ENCODE results near the gene DNAH11.

DNAH11 gene

DNA sequence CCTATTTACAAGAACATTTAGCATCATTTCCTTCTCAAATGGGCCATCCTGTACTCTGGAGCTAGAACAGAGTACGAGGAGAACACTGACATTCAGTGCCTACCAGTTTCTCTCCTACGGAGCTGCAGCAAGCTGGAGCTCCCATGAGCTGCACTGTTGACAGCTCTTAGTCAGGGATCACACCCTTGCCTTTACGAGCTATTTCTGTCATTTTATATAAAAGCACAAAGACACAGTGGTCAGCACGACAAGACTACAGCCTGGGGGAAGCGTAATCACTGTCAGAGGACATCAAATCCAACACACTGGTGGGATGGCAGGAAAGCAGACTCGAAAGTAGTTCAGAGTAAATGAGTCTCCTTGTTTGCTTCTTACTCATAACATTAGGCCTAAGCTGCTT lies 400.1 kb downstream of the DNAH11 start:
- no peak for DNase-seq

DNA sequence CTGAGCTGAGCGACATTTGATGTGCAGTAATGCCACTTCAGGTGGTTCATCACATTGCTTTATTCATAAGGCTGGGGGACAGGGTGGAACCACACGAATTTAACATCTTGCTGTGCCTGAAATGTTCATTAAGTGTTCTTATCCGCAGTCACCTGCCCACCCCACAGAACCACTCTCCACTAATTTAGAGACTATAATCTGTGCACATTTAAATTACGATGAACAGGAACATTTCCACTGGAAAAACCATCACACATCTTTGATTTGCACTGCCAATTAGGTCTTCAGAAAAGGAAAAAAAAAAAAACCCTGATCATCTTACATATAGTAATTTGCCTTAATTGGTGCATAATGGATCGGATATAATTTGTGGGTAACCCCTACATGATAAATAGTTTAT lies 400.6 kb downstream of the DNAH11 start:
- DNase-seq = no peak

DNA sequence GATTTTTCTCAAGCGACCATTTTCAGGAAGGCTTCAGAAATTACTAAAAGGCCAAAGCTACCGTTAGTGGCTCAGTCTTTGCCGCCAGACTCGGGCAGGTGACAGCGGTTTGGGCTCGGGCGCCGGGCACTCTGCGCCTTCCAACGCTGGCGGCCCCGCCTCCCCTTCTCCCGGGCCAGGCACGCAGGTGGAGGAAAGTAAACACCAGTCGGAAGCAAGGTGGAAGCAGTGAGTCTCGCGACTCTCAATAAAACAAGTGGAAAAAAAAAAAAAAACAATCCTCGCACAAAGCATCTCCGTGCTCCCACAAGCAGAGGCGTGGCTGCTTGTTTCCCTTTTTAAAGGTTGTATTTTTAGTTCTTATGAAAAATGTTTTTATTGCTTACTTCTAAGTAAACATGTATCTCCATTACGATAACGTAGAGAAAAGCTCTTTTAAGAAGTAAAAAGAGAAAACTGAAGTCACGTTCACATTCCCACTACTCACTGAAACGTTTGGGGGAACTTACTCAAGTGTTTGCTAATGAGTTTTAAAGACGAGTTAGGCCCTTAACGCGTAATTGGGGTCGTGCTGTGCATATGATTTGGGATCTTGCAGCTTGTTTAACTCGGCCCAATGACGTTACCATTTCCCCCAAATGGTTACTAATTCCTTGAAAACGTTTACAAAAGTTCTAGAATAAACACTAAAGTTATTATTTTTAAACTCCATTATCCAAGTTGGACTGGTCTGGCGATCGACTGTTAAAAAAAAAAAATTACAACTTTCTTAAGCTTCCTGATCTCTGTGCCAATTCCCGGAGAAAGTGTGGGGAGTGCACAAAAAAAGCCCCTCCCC lies 402.0 kb downstream of the DNAH11 start:
- DNase-seq = peak; percentile 18

DNA sequence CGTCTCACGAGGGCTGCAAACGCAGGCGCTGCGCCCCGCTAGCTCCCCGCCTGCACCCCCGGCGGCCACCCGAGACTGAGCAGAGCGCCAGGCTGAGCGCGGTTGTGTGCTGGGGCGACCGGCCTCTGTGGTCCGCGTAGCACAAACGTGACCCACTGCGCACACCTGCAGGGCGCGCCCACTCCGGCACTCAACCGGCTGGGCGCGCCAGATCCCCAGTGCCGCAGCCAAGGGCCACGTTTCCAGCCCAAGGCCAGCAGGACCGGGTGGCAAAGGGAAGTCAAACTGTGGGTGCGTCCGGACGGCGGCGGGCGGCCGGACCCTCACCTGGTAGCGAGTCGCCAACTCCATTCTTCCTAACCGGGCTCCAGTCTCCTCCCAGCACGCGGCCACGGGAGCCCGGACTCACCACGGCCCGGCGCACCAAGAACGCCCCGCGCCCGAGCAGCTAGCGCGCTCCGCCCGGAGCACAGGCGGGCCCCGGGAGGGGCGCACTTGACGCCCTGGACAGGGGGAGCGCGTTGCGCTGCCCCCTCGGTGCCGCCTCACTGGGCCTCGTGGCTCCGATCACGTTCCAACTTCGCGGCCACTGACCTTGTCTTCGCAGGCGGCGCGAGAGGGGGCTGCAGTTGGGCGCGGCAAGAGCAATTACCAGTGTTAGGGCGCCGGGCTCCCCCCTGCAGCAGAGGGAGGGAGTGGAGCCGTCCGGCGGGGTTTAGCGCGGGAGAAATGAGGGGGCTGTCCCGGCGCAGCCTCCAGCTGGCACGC lies 402.8 kb downstream of the DNAH11 start, which contains the start of gene CDCA7L:
CDCA7L (minus strand) TSS at position 446 of the 768 bp plus-strand sequence; CDS start at position 351, 95 bp downstream.
- DNase-seq = peak; percentile 84

DNA sequence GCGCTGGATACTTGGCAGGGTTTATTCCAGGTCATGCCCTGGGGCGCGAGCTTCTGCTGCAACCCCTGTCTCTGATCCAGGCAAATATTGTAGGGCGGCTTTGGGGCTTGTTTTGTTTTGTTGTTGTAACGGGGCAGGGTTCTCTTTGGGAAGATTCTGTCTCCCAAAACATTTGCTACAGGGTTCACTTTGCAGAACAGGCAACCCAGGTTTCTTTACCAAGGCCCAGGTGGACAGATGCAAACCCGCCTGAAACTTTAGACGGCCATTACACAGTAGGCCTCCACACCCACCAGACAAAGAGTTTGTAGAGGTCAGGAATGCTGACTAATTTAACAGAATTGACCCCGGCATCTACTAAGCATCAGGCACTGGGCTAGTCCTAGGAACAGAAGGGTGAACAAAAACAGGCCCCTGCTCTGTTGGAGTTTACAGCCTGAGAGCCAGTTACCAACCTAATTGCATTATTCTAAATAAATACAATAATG lies 403.4 kb downstream of the DNAH11 start:
- DNase-seq = peak; percentile 54

DNA sequence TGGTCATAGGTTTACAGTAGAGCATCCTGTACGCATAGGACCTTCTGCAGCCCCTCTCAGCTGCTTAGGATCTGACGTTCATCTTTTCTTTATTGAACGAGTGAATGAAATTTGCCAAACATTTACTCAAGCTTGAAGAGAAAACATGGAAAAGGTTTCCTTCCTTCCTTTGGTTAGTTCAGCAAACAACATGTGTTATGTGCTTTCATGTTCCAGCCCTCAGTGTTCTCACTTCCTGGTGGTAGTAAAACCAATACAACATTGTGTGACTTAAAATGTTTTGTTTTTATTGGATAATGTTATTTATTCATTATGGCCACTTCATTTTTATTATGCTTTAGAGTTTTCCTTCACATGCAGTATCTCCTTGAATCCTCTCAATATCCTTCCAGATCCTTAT lies 404.2 kb downstream of the DNAH11 start:
- no peak for DNase-seq

DNA sequence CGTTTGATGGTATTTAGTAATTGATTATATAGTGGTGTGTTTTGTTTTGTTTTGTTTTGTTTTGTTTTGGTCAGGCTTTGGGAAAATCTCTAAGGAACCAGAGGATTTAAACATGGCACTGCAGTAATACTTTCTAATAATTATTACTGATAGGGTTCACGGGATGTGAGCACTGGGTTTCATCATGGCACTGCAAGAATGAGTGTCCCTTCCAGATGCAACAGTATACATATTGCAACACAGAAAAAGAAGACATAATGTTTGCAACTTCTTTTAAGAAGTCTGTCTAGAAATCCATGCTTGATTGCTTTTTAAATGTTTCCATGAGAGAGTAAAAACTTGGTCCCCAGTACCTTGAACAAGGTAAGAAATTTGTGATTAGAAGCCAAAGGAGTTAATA lies 405.1 kb downstream of the DNAH11 start:
- DNase-seq = no peak

DNA sequence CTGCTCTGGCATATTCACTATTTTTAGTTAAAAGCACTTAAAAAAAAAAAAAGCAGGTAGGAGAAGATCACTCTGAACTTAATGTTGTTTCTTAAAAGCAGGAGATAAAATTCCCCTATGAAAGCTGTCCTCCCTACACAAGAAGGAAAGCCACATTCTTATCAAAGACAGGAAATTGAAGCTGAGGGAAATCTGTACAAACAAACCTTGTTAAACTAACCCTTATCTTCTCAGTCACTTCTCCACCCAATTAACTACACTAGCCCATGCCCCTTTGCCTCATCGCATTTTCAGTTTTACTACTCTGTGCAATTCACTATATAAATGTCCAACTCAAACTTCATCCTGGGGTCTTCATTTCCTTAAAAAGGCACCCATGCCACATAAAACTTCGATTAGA lies 405.5 kb downstream of the DNAH11 start:
- DNase-seq = no peak

DNA sequence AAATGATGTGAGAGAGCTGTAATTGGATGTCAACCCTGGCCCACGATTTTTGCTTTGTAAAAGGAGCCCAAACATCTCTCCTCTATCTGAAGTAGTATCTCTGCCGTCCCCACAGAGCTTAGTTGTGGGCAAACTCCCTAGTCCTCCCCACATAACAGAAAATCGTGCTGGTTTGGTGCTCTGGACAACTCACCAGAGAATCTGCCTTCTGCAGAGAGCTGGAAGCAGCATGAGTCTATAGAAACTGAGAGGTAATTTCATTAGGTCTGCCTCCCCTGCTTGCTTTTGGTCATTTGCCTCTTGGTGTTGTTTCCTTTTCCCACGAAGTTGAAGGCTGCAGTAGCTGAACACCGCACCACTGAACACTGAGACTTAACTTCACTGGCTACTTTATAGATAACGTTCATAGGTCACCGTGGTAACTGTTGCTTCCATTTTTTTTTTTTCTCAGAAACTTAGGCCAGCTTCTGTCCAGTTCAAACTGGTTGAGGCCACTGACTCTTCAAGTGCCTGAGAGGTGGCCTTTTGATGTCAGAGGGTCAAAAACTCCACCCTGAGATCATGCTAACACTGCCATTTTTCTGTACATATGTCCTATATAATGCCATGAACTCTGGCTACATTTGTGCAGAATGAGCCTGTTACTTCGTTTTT lies 406.2 kb downstream of the DNAH11 start:
- no peak for DNase-seq

Measured in NCI-H1092 treated with DMSO at 0.1 percent for 48 hours (cell line).